CD4-positive, alpha-beta T cell treated with Interleukin-15 for 1 hour (primary cell): ENCODE results near the gene ZFYVE28.
A peak's percentile ranks its signal among the peaks of the same experiment; 100 is the strongest.

Experiments
- DNase-seq: peaks from one replicate; pipeline ENCODE4 v3.0.0-alpha.2; 2020

Gene ZFYVE28

GRCh38 chr4:2343476-2343875, 75.0 kb downstream of the ZFYVE28 start:
- no peak for DNase-seq

- DNase-seq: peak; percentile 15
These were observed 76.4 kb downstream of the ZFYVE28 start for GRCh38 chr4:2341911-2342652.

- no peak for DNase-seq
These were observed 77.1 kb downstream of the ZFYVE28 start for GRCh38 chr4:2341261-2341841.

GRCh38 chr4:2340272-2341061, 78.0 kb downstream of the ZFYVE28 start:
- no peak for DNase-seq

- DNase-seq: no peak
These were observed 78.8 kb downstream of the ZFYVE28 start for GRCh38 chr4:2339458-2340271.

GRCh38 chr4:2338754-2339457, 79.5 kb downstream of the ZFYVE28 start:
- DNase-seq: no peak

- no peak for DNase-seq
These were observed 80.5 kb downstream of the ZFYVE28 start for GRCh38 chr4:2337896-2338295.

GRCh38 chr4:2337131-2337723, 81.2 kb downstream of the ZFYVE28 start:
- no peak for DNase-seq

GRCh38 chr4:2336659-2337058, 81.8 kb downstream of the ZFYVE28 start:
- no peak for DNase-seq

GRCh38 chr4:2335729-2336101, 82.7 kb downstream of the ZFYVE28 start:
- DNase-seq: no peak

- no peak for DNase-seq
These were observed 83.4 kb downstream of the ZFYVE28 start for GRCh38 chr4:2334826-2335728.

- DNase-seq: no peak
These were observed 84.4 kb downstream of the ZFYVE28 start for GRCh38 chr4:2333916-2334644.

- no peak for DNase-seq
These were observed 85.0 kb downstream of the ZFYVE28 start for GRCh38 chr4:2333356-2333841.

- no peak for DNase-seq
These were observed 85.5 kb downstream of the ZFYVE28 start for GRCh38 chr4:2332976-2333319.

GRCh38 chr4:2332201-2332975, 86.1 kb downstream of the ZFYVE28 start:
- no peak for DNase-seq

- no peak for DNase-seq
These were observed 86.8 kb downstream of the ZFYVE28 start for GRCh38 chr4:2331519-2332200.

GRCh38 chr4:2331043-2331420, 87.4 kb downstream of the ZFYVE28 start:
- DNase-seq: no peak
